WTC11 (cell line): ENCODE data around the gene CCDC9. TPM values are rescaled to one million over a fixed set of nuclear protein-coding genes. Genes with fewer than 3 reads are reported as not detected.

ENCODE experiments used
- ATF2 ChIP-seq: sonication (generic); formaldehyde crosslinking; IDR thresholded peaks from 2 replicates; pipeline ENCODE4 v1.8.1; 2022; ENCODE audit warnings: low read depth, missing genetic modification reagents, borderline replicate concordance
- EMX1 ChIP-seq: fragments of 250-450 bp; sonication (Bioruptor Pico); IDR thresholded peaks from 2 replicates; pipeline ENCODE4 v1.8.0; 2021; ENCODE audit warnings: mild to moderate bottlenecking
- FOXK1 ChIP-seq: sonication (generic); formaldehyde crosslinking; IDR thresholded peaks from 2 replicates; pipeline ENCODE4 v1.8.0; 2022; ENCODE audit warnings: mild to moderate bottlenecking, moderate library complexity, missing genetic modification reagents
- GRHL2 ChIP-seq: fragments of 250-450 bp; sonication (Bioruptor Pico); IDR thresholded peaks from 2 replicates; pipeline ENCODE4 v1.8.0; 2022; ENCODE audit warnings: mild to moderate bottlenecking, moderate library complexity; ENCODE audit not compliant: insufficient replicate concordance, severe bottlenecking
- GTF2I ChIP-seq: fragments of 250-450 bp; sonication (Bioruptor Pico); conservative IDR thresholded peaks from 2 replicates; pipeline ENCODE4 v1.4.0; 2021; ENCODE audit warnings: mild to moderate bottlenecking
- MXD4 ChIP-seq: fragments of 250-450 bp; sonication (Bioruptor Pico); IDR thresholded peaks from 2 replicates; pipeline ENCODE4 v1.8.0; 2021; ENCODE audit warnings: mild to moderate bottlenecking, moderate library complexity, borderline replicate concordance
- NFE2L1 ChIP-seq: sonication (generic); formaldehyde crosslinking; IDR thresholded peaks from 2 replicates; pipeline ENCODE4 v1.8.1; 2023; ENCODE audit warnings: missing genetic modification reagents
- NR2C2 ChIP-seq: sonication (generic); formaldehyde crosslinking; IDR thresholded peaks from 2 replicates; pipeline ENCODE4 v1.8.0; 2022; ENCODE audit warnings: mild to moderate bottlenecking, missing genetic modification reagents
- PRRX2 ChIP-seq: fragments of 250-450 bp; sonication (Bioruptor Pico); IDR thresholded peaks from 2 replicates; pipeline ENCODE4 v1.8.0; 2021; ENCODE audit warnings: mild to moderate bottlenecking
- SP1 ChIP-seq: sonication (generic); formaldehyde crosslinking; conservative IDR thresholded peaks from 2 replicates; pipeline ENCODE4 v1.8.1; 2022; ENCODE audit warnings: missing genetic modification reagents
- ZBTB21 ChIP-seq: sonication (generic); formaldehyde crosslinking; IDR thresholded peaks from 2 replicates; pipeline ENCODE4 v1.8.1; 2023; ENCODE audit warnings: mild to moderate bottlenecking, missing genetic modification reagents, borderline replicate concordance
- ZBTB43 ChIP-seq: sonication (generic); formaldehyde crosslinking; IDR thresholded peaks from 2 replicates; pipeline ENCODE4 v1.8.1; 2023; ENCODE audit warnings: mild to moderate bottlenecking, missing genetic modification reagents
- ZNF138 ChIP-seq: sonication (generic); formaldehyde crosslinking; conservative IDR thresholded peaks from 2 replicates; pipeline ENCODE4 v1.8.1; 2022; ENCODE audit warnings: mild to moderate bottlenecking, moderate library complexity, missing genetic modification reagents
- ZNF671 ChIP-seq: fragments of 250-450 bp; sonication (Bioruptor Pico); IDR thresholded peaks from 2 replicates; pipeline ENCODE4 v1.8.0; 2021; ENCODE audit warnings: mild to moderate bottlenecking
- total RNA-seq: library from RNA; stranded (reverse); gene quantifications from 3 replicates; pipeline ENCODE4 v1.2.3, GENCODE V29; 2021
- TF ChIP-seq, protein P1 (sequence below): fragments of 200-600 bp; IDR thresholded peaks from 2 replicates; pipeline ENCODE4 v1.8.0; 2022; ENCODE audit warnings: antibody characterized with exemption
- TF ChIP-seq, protein P2 (sequence below): fragments of 250-450 bp; sonication (Bioruptor Pico); IDR thresholded peaks from 2 replicates; pipeline ENCODE4 v2.1.2; 2022; ENCODE audit warnings: mild to moderate bottlenecking, moderate library complexity
- TF ChIP-seq, protein P3 (sequence below): sonication (generic); formaldehyde crosslinking; IDR thresholded peaks from 2 replicates; pipeline ENCODE4 v1.8.0; 2023; ENCODE audit warnings: missing genetic modification reagents, mild to moderate bottlenecking, borderline replicate concordance
- TF ChIP-seq, protein P4 (sequence below): fragments of 250-450 bp; sonication (Bioruptor Pico); IDR thresholded peaks from 2 replicates; pipeline ENCODE4 v1.9.0; 2021; ENCODE audit warnings: mild to moderate bottlenecking
- TF ChIP-seq, protein P5 (sequence below): sonication (generic); formaldehyde crosslinking; IDR thresholded peaks from 2 replicates; pipeline ENCODE4 v1.8.1; 2022; ENCODE audit warnings: low read depth, mild to moderate bottlenecking, moderate library complexity, missing genetic modification reagents, borderline replicate concordance
- TF ChIP-seq, protein P6 (sequence below): sonication (generic); formaldehyde crosslinking; IDR thresholded peaks from 2 replicates; pipeline ENCODE4 v1.8.1; 2023; ENCODE audit warnings: mild to moderate bottlenecking, moderate library complexity, missing genetic modification reagents

The CCDC9 gene
- total RNA-seq, 1 experiment from 2014 or later: 37.7 TPM

GRCh38 chr19:47227352-47228167, 28.8 kb upstream of the CCDC9 start (continued):
- TF ChIP-seq, protein P1, sequence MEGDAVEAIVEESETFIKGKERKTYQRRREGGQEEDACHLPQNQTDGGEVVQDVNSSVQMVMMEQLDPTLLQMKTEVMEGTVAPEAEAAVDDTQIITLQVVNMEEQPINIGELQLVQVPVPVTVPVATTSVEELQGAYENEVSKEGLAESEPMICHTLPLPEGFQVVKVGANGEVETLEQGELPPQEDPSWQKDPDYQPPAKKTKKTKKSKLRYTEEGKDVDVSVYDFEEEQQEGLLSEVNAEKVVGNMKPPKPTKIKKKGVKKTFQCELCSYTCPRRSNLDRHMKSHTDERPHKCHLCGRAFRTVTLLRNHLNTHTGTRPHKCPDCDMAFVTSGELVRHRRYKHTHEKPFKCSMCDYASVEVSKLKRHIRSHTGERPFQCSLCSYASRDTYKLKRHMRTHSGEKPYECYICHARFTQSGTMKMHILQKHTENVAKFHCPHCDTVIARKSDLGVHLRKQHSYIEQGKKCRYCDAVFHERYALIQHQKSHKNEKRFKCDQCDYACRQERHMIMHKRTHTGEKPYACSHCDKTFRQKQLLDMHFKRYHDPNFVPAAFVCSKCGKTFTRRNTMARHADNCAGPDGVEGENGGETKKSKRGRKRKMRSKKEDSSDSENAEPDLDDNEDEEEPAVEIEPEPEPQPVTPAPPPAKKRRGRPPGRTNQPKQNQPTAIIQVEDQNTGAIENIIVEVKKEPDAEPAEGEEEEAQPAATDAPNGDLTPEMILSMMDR: no peak
- TF ChIP-seq, protein P2, sequence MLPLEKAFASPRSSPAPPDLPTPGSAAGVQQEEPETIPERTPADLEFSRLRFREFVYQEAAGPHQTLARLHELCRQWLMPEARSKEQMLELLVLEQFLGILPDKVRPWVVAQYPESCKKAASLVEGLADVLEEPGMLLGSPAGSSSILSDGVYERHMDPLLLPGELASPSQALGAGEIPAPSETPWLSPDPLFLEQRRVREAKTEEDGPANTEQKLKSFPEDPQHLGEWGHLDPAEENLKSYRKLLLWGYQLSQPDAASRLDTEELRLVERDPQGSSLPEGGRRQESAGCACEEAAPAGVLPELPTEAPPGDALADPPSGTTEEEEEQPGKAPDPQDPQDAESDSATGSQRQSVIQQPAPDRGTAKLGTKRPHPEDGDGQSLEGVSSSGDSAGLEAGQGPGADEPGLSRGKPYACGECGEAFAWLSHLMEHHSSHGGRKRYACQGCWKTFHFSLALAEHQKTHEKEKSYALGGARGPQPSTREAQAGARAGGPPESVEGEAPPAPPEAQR (CRISPR knock-in tag): peak; percentile 70; the same call in 1 of the 2 replicates
- TF ChIP-seq ZBTB43: 0 out of 2 replicates have a peak, but pooled peaks have one; percentile 20
- TF ChIP-seq NR2C2: peak; percentile 66
- TF ChIP-seq EMX1 (CRISPR knock-in tag): peak; percentile 69; the same call in 1 of the 2 replicates
- peak; percentile 77 for TF ChIP-seq SP1 (CRISPR knock-in tag)
- 0 out of 2 replicates have a peak, but pooled peaks have one; percentile 43 for TF ChIP-seq NFE2L1 (CRISPR knock-in tag)
- TF ChIP-seq, protein P3, sequence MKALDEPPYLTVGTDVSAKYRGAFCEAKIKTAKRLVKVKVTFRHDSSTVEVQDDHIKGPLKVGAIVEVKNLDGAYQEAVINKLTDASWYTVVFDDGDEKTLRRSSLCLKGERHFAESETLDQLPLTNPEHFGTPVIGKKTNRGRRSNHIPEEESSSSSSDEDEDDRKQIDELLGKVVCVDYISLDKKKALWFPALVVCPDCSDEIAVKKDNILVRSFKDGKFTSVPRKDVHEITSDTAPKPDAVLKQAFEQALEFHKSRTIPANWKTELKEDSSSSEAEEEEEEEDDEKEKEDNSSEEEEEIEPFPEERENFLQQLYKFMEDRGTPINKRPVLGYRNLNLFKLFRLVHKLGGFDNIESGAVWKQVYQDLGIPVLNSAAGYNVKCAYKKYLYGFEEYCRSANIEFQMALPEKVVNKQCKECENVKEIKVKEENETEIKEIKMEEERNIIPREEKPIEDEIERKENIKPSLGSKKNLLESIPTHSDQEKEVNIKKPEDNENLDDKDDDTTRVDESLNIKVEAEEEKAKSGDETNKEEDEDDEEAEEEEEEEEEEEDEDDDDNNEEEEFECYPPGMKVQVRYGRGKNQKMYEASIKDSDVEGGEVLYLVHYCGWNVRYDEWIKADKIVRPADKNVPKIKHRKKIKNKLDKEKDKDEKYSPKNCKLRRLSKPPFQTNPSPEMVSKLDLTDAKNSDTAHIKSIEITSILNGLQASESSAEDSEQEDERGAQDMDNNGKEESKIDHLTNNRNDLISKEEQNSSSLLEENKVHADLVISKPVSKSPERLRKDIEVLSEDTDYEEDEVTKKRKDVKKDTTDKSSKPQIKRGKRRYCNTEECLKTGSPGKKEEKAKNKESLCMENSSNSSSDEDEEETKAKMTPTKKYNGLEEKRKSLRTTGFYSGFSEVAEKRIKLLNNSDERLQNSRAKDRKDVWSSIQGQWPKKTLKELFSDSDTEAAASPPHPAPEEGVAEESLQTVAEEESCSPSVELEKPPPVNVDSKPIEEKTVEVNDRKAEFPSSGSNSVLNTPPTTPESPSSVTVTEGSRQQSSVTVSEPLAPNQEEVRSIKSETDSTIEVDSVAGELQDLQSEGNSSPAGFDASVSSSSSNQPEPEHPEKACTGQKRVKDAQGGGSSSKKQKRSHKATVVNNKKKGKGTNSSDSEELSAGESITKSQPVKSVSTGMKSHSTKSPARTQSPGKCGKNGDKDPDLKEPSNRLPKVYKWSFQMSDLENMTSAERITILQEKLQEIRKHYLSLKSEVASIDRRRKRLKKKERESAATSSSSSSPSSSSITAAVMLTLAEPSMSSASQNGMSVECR (CRISPR knock-in tag): no peak; the same call in 1 of the 2 replicates
- TF ChIP-seq ATF2 (CRISPR knock-in tag): no peak
- no peak for TF ChIP-seq ZNF138 (CRISPR knock-in tag)
- peak; percentile 58; the same call in 1 of the 2 replicates for TF ChIP-seq PRRX2
- TF ChIP-seq ZNF671 (CRISPR knock-in tag): 0 out of 2 replicates have a peak, but pooled peaks have one; percentile 32
- TF ChIP-seq, protein P4, sequence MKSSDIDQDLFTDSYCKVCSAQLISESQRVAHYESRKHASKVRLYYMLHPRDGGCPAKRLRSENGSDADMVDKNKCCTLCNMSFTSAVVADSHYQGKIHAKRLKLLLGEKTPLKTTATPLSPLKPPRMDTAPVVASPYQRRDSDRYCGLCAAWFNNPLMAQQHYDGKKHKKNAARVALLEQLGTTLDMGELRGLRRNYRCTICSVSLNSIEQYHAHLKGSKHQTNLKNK (CRISPR knock-in tag): no peak
- TF ChIP-seq ZBTB21 (CRISPR knock-in tag): no peak
- no peak for TF ChIP-seq MXD4 (CRISPR knock-in tag)
- peak; percentile 100 for TF ChIP-seq GTF2I (CRISPR knock-in tag)
- TF ChIP-seq, protein P5, sequence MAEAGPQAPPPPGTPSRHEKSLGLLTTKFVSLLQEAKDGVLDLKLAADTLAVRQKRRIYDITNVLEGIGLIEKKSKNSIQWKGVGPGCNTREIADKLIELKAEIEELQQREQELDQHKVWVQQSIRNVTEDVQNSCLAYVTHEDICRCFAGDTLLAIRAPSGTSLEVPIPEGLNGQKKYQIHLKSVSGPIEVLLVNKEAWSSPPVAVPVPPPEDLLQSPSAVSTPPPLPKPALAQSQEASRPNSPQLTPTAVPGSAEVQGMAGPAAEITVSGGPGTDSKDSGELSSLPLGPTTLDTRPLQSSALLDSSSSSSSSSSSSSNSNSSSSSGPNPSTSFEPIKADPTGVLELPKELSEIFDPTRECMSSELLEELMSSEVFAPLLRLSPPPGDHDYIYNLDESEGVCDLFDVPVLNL (CRISPR knock-in tag): no peak
- TF ChIP-seq GRHL2 (CRISPR knock-in tag): no peak
- peak; percentile 84 for TF ChIP-seq FOXK1 (CRISPR knock-in tag)
- TF ChIP-seq, protein P6, sequence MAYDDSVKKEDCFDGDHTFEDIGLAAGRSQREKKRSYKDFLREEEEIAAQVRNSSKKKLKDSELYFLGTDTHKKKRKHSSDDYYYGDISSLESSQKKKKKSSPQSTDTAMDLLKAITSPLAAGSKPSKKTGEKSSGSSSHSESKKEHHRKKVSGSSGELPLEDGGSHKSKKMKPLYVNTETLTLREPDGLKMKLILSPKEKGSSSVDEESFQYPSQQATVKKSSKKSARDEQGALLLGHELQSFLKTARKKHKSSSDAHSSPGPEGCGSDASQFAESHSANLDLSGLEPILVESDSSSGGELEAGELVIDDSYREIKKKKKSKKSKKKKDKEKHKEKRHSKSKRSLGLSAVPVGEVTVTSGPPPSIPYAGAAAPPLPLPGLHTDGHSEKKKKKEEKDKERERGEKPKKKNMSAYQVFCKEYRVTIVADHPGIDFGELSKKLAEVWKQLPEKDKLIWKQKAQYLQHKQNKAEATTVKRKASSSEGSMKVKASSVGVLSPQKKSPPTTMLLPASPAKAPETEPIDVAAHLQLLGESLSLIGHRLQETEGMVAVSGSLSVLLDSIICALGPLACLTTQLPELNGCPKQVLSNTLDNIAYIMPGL (CRISPR knock-in tag): peak; percentile 49; the same call in 1 of the 2 replicates
